ENCODE measurements around the gene CEP83.
"Not testable (repeated sequence)": the region's sequence is repeated elsewhere in the genome, so short reads cannot be mapped to it uniquely, and the experiment has no call there.

CEP83 gene

GRCh38 chr12:94372461-94372860 is 87.2 kb downstream of the CEP83 start:
- DNase-seq, result no peak

GRCh38 chr12:94362653-94363052 is 97.0 kb downstream of the CEP83 start:
- DNase-seq, result no peak

- no peak for DNase-seq
These were observed 99.9 kb downstream of the CEP83 start for GRCh38 chr12:94359761-94360160.

DNA sequence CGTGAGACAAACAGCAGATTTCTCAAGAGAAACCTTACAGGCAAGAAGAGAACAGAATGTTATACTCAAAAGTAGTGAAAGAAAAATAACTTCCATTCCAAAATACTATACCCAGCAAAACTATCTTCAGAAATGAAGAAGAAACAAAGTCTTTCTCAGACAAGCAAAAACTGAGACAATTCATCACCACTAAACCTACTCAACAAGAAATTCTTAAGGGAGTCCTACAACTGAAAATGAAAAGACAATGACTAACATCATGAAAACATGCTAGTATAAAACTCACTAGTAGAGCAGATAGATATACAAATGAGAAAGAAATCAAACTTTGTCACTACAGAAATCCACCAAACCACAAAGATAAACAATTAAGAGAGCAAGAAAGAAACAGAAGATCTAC is 106.5 kb downstream of the CEP83 start:
- DNase-seq, result no peak

- DNase-seq, result no peak
These were observed 119.1 kb downstream of the CEP83 start for GRCh38 chr12:94340573-94340972.

GRCh38 chr12:94338006-94338794 is 121.5 kb downstream of the CEP83 start:
- no peak for DNase-seq

DNA sequence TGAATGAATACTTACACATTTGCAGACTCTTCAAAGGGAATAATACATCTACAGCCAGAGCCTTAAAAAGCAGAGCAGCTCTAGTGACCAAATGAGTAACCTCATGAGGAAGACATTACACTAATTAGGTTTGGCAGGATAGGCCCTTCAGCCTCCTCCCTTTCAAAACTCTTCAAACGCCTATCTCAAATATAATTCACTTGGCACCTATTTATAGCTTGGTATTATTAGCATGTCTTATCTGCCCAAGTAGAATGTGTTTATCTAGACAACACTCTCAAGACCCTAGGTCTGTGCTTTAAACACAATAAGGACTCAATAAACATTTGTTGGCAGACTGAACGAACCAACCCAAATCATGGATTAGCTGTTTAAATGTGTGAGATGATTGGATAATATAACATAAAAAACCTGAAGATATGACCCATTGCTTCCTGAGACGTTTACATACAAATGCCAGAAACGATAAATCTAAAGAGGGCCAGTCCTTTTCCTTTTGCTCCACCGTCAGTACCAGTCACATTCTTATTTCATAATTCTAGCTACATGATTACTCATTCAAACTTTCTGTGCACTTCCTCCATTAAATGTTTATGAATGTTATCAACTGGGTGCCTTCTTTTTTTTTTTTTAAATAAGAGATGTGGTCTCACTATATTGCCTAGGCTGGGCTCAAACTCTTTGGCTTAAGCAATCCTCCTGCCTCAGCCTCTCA is 123.3 kb downstream of the CEP83 start:
- DNase-seq, result no peak

DNA sequence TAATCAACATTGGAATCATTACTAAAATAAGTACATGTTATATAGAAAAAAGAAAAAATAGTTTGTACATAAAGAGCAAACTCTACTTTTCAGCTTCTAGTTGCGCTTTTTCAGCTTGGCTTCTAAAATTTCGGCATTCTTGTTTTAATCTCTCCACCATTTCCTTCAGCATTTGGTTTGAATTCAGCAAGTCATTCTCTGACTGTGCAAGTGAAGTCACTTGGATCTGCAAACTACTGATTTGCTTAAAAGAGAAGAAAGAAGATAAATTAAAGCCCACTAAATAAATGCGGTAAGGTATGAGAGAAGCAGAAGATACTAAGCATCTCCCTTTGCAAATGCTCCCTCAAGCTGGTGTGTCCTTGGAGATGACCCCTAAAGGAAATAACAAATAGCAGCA is 126.3 kb downstream of the CEP83 start:
- no peak for DNase-seq

- no peak for DNase-seq
These were observed 130.3 kb downstream of the CEP83 start for GRCh38 chr12:94329366-94329765.

GRCh38 chr12:94327809-94328208 is 131.9 kb downstream of the CEP83 start:
- no peak for DNase-seq

GRCh38 chr12:94326727-94327126 is 132.9 kb downstream of the CEP83 start:
- no peak for DNase-seq

GRCh38 chr12:94326234-94326633 is 133.4 kb downstream of the CEP83 start:
- DNase-seq, result no peak

DNA sequence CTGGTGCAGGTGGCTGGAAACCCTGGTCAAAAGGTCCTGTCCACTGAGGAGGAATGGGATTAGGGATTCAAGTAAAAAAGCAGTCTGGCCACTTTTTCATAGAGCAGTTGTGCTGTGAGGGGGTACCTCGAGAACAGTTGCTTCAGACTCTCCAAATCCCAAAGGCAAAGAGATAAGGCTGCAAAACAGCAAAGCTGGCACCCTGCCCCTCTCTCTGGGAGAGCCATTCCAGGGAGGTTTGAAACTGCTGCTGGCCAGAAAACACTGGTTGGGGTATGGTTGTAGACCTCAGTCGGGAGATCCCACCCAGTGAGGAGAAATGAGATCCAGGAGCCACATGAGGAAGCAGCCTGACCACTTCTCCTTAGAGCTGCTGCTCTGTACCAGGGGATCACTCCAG is 137.3 kb downstream of the CEP83 start:
- no peak for DNase-seq

DNA sequence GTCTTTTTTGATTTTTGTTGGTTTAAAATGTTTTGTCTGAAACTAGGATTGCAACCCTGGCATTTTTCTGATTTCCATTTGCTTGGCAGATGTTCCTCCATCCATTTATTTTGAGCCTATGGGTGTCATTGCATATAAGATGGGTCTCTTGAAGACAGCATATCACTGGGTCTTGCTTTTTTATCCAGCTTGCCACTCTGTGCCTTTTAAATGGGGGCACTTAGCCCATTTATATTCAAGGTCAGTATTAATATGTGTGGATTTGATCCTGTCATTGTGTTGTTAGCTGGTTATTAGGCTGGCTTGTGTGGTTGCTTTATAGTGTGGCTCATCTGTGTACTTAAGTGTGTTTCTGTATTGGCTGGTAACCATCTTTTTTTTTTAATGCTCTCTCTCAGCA is 139.6 kb downstream of the CEP83 start:
- DNase-seq, result no peak

DNA sequence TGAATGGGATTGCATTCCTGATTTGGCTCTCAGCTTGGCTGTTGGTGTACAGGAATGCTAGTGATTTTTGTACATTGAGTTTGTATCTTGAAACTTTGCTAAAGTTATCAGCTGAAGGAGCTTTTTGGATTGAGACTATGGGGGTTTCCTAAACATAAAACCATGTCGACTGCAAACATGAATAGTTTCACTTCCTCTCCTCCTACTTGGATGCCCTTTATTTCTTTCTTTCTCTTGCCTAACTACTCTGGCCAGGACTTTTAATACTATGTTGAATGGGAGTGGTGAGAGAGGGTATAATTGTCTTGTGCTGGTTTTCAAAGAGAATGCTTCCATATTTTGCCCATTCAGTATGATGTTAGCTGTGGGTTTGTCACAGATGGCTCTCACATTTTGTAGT is 141.5 kb downstream of the CEP83 start:
- no peak for DNase-seq

- not testable (repeated sequence) for DNase-seq
These were observed 143.1 kb downstream of the CEP83 start for GRCh38 chr12:94316600-94316999.

DNA sequence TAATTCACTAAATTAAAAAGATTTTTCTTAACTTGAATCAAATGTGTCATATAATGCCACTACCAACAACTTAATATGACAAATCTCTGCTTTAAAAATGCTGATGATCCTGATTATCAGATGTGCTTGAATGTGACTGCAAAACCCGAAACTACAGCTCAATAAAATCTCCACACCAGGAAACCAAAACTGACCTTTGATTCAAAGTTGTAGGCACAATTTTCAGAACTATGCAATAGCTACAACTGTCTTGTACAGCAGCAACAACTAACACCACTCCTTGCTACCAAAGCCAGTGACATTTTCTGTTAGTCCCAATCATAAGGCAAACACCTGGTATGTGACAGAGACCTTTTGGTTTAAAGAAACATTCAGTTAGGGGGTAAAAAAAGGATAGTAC is 147.3 kb downstream of the CEP83 start:
- no peak for DNase-seq

DNA sequence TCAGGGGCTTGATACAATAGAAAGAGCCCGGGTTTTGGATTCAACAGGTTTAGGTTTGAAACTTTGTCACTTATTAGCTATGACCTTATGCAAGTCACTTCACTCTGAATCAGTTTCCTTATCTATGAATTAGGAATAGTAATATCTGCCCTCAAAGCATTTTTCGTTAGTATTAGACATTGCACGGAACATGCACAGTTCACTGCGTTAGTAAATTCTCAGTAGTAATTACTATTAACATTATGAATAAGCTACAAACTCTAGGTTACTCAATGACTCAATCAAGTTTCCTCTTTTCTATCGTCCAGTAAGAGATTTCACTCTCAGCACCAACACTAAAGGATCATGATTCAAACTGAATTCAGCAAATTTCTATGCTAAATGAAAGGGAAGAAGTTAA is 150.3 kb downstream of the CEP83 start:
- DNase-seq, result no peak

GRCh38 chr12:94308612-94309011 is 151.1 kb downstream of the CEP83 start:
- no peak for DNase-seq

DNA sequence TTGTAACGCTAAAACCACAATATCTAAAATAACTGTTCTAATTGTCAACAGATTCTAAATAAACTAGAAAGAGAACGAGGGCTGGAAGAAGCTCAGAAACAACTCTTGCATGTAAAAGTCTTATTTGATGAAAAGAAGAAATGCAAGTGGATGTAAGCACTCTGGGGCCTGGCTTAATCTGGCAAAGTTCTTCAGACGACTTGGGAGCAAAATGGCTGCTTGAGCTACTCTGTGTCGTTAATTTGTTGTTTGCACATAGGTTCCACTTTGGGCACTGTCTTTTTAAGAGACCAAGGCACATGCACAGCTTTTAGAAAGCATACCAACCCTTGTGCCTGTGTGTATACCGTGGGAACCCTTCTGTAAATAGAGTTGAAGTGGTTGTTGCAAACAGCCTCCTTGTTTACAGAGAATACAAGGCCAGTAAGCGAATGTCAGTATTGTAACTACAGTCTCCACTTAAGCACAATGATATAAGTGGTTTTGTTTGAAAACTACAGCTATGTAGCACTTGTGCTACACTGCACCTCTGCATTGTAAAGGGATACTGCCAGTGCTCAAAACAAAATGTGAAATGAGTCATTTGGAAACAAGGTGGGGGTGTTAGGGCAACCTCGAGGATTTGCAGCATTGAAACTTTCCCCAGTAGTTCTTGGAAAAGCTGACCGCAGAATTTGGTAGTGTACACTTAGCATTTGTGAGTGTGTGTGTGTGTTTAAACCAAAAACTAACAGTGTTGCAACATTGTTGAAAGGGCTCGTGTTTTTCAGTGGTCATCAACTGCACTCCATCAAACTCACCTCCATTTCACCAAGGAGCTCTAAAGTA is 154.3 kb downstream of the CEP83 start:
- DNase-seq, result peak; percentile 92

GRCh38 chr12:94304566-94305061 is 155.1 kb downstream of the CEP83 start:
- DNase-seq, result no peak

- DNase-seq, result no peak
These were observed 155.7 kb downstream of the CEP83 start for GRCh38 chr12:94304012-94304411.

GRCh38 chr12:94299846-94300245 is 159.8 kb downstream of the CEP83 start:
- no peak for DNase-seq

Data from DMS153 (cell line).